Measurements from ENCODE around the gene AASDH. TPM values are rescaled to one million over a fixed set of nuclear protein-coding genes. Genes with fewer than 3 reads are reported as not detected.

Gene AASDH
- polyA plus RNA-seq, 1 donor (not counting 4 experiments of a cell fraction or from before 2014, with no cell fraction given) = 15.5 TPM

DNA sequence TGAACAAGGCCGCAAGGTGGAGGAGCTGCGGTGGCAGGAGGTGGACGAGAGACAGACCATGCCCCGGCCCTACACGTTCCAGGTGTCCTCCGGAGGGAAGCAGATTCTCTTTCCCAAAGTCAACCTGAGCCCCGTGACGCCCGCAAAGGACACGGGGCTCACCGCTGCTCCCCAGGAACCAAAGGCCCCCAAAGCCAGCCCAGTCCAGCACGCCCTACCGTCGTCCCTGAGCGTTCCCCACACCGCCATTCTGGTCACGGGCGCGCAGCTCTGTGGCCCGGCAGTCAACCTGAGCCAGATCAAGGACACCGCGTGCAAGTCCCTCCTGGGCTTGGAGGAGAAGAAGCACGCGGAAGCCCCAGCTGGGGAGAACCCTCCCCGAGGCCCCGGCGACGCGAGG is 72.2 kb downstream of the AASDH start:
- no peak overlapping the region for H2AFZ ChIP-seq (ENCODE audit: control insufficient read depth, low read length)
- no peaks in the 10 kb centered on the region for H3K9me3 ChIP-seq (ENCODE audit: control insufficient read depth, low read depth, low read length)
- no peaks in the 10 kb centered on the region for H3K36me3 ChIP-seq (ENCODE audit: control insufficient read depth in 2 of 2, extremely low read depth in 1 of 2, insufficient read depth in 2 of 2, low read length in 2 of 2)
- no peaks in the 10 kb centered on the region for H4K20me1 ChIP-seq (ENCODE audit: control insufficient read depth, extremely low read depth, insufficient read depth, low read length)
- no peaks in the 10 kb centered on the region for H3K9me1 ChIP-seq (ENCODE audit: control insufficient read depth, extremely low read depth, insufficient read depth, low read length)
- H3K27me3 ChIP-seq (ENCODE audit: control insufficient read depth, extremely low read depth, insufficient read depth, low read length) = no peaks in the 10 kb centered on the region
- H3K4me1 ChIP-seq (ENCODE audit: control insufficient read depth, extremely low read depth, insufficient read depth, low read length) = no peaks in the 10 kb centered on the region
- DNase-seq (ENCODE audit: low read depth, low spot score) (no peak), FAIRE-seq (no peak)
- H3K4me2 ChIP-seq (ENCODE audit: control insufficient read depth, extremely low read depth, insufficient read depth, low read depth, low read length) = no peak overlapping the region
- H3K27ac ChIP-seq (ENCODE audit: control insufficient read depth, insufficient read depth, low read length) = no peak overlapping the region
- TF ChIP-seq, protein P1, sequence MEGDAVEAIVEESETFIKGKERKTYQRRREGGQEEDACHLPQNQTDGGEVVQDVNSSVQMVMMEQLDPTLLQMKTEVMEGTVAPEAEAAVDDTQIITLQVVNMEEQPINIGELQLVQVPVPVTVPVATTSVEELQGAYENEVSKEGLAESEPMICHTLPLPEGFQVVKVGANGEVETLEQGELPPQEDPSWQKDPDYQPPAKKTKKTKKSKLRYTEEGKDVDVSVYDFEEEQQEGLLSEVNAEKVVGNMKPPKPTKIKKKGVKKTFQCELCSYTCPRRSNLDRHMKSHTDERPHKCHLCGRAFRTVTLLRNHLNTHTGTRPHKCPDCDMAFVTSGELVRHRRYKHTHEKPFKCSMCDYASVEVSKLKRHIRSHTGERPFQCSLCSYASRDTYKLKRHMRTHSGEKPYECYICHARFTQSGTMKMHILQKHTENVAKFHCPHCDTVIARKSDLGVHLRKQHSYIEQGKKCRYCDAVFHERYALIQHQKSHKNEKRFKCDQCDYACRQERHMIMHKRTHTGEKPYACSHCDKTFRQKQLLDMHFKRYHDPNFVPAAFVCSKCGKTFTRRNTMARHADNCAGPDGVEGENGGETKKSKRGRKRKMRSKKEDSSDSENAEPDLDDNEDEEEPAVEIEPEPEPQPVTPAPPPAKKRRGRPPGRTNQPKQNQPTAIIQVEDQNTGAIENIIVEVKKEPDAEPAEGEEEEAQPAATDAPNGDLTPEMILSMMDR (optimal IDR thresholded peaks at IDR 0.05 in 1 of 3, IDR thresholded peaks at IDR 0.05 in 1 of 3, conservative IDR thresholded peaks at IDR 0.05 in 1 of 3; ENCODE audit: extremely low read depth in 1 of 3, insufficient read depth in 2 of 3, low read length in 3 of 3) = no peak
- no peak for TF ChIP-seq EZH2 (IDR thresholded peaks at IDR 0.05; ENCODE audit: low read length)
- no peak overlapping the region for H3K4me3 ChIP-seq (ENCODE audit: control insufficient read depth in 2 of 3, extremely low read depth in 1 of 3, insufficient read depth in 2 of 3, low read depth in 1 of 3, low read length in 3 of 3)
- no peak overlapping the region for H3K9ac ChIP-seq (ENCODE audit: control insufficient read depth, extremely low read depth, insufficient read depth, low read length)
- H3K79me2 ChIP-seq (ENCODE audit: control insufficient read depth, insufficient read depth, low read length) = no peaks in the 10 kb centered on the region
- dilution Hi-C loops (cut with MboI; ENCODE audit: extremely low pct_ligation_motif_present, low sequenced_read_pairs) = no loop called here

DNA sequence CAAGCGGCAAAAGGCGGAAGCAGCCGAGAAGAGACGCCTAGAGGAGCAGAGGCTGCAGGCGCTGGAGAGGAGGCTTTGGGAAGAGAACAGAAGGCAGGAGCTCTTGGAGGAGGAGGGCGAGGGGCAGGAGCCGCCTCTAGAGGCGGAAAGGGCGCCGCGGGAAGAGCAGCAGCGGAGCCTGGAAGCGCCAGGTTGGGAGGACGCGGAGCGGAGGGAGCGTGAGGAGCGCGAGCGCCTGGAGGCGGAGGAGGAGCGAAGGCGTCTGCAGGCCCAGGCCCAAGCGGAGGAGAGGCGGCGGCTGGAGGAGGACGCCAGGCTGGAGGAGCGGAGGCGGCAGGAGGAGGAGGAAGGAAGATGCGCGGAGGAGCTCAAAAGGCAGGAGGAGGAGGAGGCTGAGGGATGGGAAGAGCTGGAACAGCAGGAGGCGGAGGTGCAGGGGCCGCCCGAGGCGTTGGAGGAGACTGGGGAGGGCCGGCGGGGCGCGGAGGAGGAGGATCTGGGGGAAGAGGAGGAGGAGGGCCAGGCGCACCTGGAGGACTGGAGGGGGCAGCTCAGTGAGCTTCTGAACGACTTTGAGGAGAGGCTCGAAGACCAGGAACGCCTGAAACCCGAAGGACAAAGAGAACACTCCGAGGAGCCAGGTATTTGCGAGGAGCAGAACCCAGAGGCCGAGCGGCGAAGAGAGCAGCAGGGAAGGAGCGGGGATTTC is 72.9 kb downstream of the AASDH start:
- TF ChIP-seq, protein P1 (optimal IDR thresholded peaks at IDR 0.05 in 1 of 3, IDR thresholded peaks at IDR 0.05 in 1 of 3, conservative IDR thresholded peaks at IDR 0.05 in 1 of 3; ENCODE audit: extremely low read depth in 1 of 3, insufficient read depth in 2 of 3, low read length in 3 of 3) = no peak
- TF ChIP-seq EZH2 (IDR thresholded peaks at IDR 0.05; ENCODE audit: low read length) = no peak
- dilution Hi-C loops (cut with MboI; ENCODE audit: extremely low pct_ligation_motif_present, low sequenced_read_pairs) = no loop called here
- Histone ChIP-seq H3K36me3 (ENCODE audit: control insufficient read depth in 2 of 2, extremely low read depth in 1 of 2, insufficient read depth in 2 of 2, low read length in 2 of 2) (no peaks in the 10 kb centered on the region), H2AFZ (ENCODE audit: control insufficient read depth, low read length) (no peak overlapping the region), H3K79me2 (ENCODE audit: control insufficient read depth, insufficient read depth, low read length) (no peaks in the 10 kb centered on the region), H3K4me2 (ENCODE audit: control insufficient read depth, extremely low read depth, insufficient read depth, low read depth, low read length) (no peak overlapping the region), H3K9me1 (ENCODE audit: control insufficient read depth, extremely low read depth, insufficient read depth, low read length) (no peaks in the 10 kb centered on the region), H3K27ac (ENCODE audit: control insufficient read depth, insufficient read depth, low read length) (no peak overlapping the region), H3K9ac (ENCODE audit: control insufficient read depth, extremely low read depth, insufficient read depth, low read length) (no peak overlapping the region), H3K4me3 (ENCODE audit: control insufficient read depth in 2 of 3, extremely low read depth in 1 of 3, insufficient read depth in 2 of 3, low read depth in 1 of 3, low read length in 3 of 3) (no peak overlapping the region), H4K20me1 (ENCODE audit: control insufficient read depth, extremely low read depth, insufficient read depth, low read length) (no peaks in the 10 kb centered on the region), H3K4me1 (ENCODE audit: control insufficient read depth, extremely low read depth, insufficient read depth, low read length) (no peaks in the 10 kb centered on the region), H3K9me3 (ENCODE audit: control insufficient read depth, low read depth, low read length) (no peaks in the 10 kb centered on the region), H3K27me3 (ENCODE audit: control insufficient read depth, extremely low read depth, insufficient read depth, low read length) (no peaks in the 10 kb centered on the region)
- FAIRE-seq = no peak
- no peak for DNase-seq (ENCODE audit: low read depth, low spot score)
